Measurements from ENCODE around the gene TMPRSS7. TPM values are rescaled to one million over a fixed set of nuclear protein-coding genes. Genes with fewer than 3 reads are reported as not detected.

The TMPRSS7 gene
- total and polyA plus RNA-seq, 10 donors, result not detected

GRCh38 chr3:112123548-112123947, 89.0 kb downstream of the TMPRSS7 start:
- no peak overlapping the region for H3K27ac ChIP-seq
- H3K4me3 ChIP-seq, result no peak overlapping the region
- peaks cover 19 to 84% (median 50%) of the 10 kb centered on the region in 6 donors for H3K4me1 ChIP-seq
- no peaks in the 10 kb centered on the region for H3K9me3 ChIP-seq
- intact Hi-C loops (cut with DNase I; ENCODE audit: low total_unique reads), result no loop called here
- no peaks in the 10 kb centered on the region for H3K27me3 ChIP-seq (replicated peaks in 1 of 7)
- peaks cover 0 to 31% (median 0%) of the 10 kb centered on the region in 6 donors for H3K36me3 ChIP-seq
- 74 to 86% (median 82%) methylated on average over 2 of the region's 2 CpGs for WGBS, 5 donors
- TF ChIP-seq CTCF (IDR thresholded peaks at IDR 0.05 in 8 of 11, conservative IDR thresholded peaks at IDR 0.05 in 3 of 11) (no peak), POLR2A (IDR thresholded peaks at IDR 0.05) (no peak), POLR2AphosphoS5 (IDR thresholded peaks at IDR 0.05) (no peak)
- no peak for DNase-seq

GRCh38 chr3:112124907-112125607, 90.5 kb downstream of the TMPRSS7 start:
- no peaks in the 10 kb centered on the region for H3K9me3 ChIP-seq
- TF ChIP-seq POLR2A (IDR thresholded peaks at IDR 0.05) (no peak), CTCF (IDR thresholded peaks at IDR 0.05 in 8 of 11, conservative IDR thresholded peaks at IDR 0.05 in 3 of 11) (no peak), POLR2AphosphoS5 (IDR thresholded peaks at IDR 0.05) (no peak)
- peaks cover 0 to 31% (median 0%) of the 10 kb centered on the region in 6 donors for H3K36me3 ChIP-seq
- no peak overlapping the region for H3K4me3 ChIP-seq
- no peak for DNase-seq
- 57 to 78% (median 71%) methylated on average over 5 of the region's 5 CpGs for WGBS, 5 donors
- H3K27ac ChIP-seq, result no peak overlapping the region
- H3K4me1 ChIP-seq, result peaks cover 17 to 84% (median 49%) of the 10 kb centered on the region in 6 donors
- H3K27me3 ChIP-seq (replicated peaks in 1 of 7), result no peaks in the 10 kb centered on the region
- intact Hi-C loops (cut with DNase I; ENCODE audit: low total_unique reads), result no loop called here

GRCh38 chr3:112126511-112126911, 92.0 kb downstream of the TMPRSS7 start:
- intact Hi-C loops (cut with DNase I; ENCODE audit: low total_unique reads), result no loop called here
- H3K4me1 ChIP-seq, result peaks cover 15 to 84% (median 38%) of the 10 kb centered on the region in 6 donors
- no peaks in the 10 kb centered on the region for H3K27me3 ChIP-seq (replicated peaks in 1 of 7)
- H3K36me3 ChIP-seq, result peaks cover 0 to 31% (median 0%) of the 10 kb centered on the region in 6 donors
- H3K4me3 ChIP-seq, result peak overlapping the region in 1 of 8 donors; percentile 7
- H3K27ac ChIP-seq, result peak overlapping the region in 6 of 8 donors; percentile 1 to 79 (median 53)
- 53 to 71% (median 59%) methylated on average over 1 of the region's 1 CpG for WGBS, 5 donors
- H3K9me3 ChIP-seq, result no peaks in the 10 kb centered on the region
- no peak for DNase-seq
- no peak for TF ChIP-seq CTCF (IDR thresholded peaks at IDR 0.05 in 8 of 11, conservative IDR thresholded peaks at IDR 0.05 in 3 of 11)
- TF ChIP-seq POLR2A (IDR thresholded peaks at IDR 0.05), result no peak
- no peak for TF ChIP-seq POLR2AphosphoS5 (IDR thresholded peaks at IDR 0.05)
